Body of pancreas (tissue), 4 donors: ENCODE measurements around the gene GRIA3.

ENCODE experiments used
- POLR2A ChIP-seq, 3 donors: fragments of 450-650 bp; IDR thresholded peaks; one replicate each; pipeline ENCODE4 v1.6.1; 2016; ENCODE audit warnings: antibody characterized with exemption in 3 of 3, mild to moderate bottlenecking in 2 of 3
- TF ChIP-seq, protein P1 (sequence below), 7 experiments: fragments of 450-650 bp in 4 of 7; fragments of 200-600 bp in 3 of 7; sonication (generic) in 3 of 7; IDR thresholded peaks; one replicate each; pipeline ENCODE4 v1.5.1; 2016 to 2019; ENCODE audit warnings: antibody characterized with exemption in 7 of 7

- TF ChIP-seq POLR2A (IDR thresholded peaks at IDR 0.05), result no peak
- TF ChIP-seq, protein P1, sequence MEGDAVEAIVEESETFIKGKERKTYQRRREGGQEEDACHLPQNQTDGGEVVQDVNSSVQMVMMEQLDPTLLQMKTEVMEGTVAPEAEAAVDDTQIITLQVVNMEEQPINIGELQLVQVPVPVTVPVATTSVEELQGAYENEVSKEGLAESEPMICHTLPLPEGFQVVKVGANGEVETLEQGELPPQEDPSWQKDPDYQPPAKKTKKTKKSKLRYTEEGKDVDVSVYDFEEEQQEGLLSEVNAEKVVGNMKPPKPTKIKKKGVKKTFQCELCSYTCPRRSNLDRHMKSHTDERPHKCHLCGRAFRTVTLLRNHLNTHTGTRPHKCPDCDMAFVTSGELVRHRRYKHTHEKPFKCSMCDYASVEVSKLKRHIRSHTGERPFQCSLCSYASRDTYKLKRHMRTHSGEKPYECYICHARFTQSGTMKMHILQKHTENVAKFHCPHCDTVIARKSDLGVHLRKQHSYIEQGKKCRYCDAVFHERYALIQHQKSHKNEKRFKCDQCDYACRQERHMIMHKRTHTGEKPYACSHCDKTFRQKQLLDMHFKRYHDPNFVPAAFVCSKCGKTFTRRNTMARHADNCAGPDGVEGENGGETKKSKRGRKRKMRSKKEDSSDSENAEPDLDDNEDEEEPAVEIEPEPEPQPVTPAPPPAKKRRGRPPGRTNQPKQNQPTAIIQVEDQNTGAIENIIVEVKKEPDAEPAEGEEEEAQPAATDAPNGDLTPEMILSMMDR (IDR thresholded peaks at IDR 0.05), result no peak
Observed at GRCh38 chrX:123425471-123425870, 241.4 kb downstream of the GRIA3 start.
